ENCODE measurements around the gene HEATR5A.
A peak's percentile ranks its signal among the peaks of the same experiment; 100 is the strongest.
"Not testable (repeated sequence)": the region's sequence is repeated elsewhere in the genome, so short reads cannot be mapped to it uniquely, and the experiment has no call there.

The HEATR5A gene

DNA sequence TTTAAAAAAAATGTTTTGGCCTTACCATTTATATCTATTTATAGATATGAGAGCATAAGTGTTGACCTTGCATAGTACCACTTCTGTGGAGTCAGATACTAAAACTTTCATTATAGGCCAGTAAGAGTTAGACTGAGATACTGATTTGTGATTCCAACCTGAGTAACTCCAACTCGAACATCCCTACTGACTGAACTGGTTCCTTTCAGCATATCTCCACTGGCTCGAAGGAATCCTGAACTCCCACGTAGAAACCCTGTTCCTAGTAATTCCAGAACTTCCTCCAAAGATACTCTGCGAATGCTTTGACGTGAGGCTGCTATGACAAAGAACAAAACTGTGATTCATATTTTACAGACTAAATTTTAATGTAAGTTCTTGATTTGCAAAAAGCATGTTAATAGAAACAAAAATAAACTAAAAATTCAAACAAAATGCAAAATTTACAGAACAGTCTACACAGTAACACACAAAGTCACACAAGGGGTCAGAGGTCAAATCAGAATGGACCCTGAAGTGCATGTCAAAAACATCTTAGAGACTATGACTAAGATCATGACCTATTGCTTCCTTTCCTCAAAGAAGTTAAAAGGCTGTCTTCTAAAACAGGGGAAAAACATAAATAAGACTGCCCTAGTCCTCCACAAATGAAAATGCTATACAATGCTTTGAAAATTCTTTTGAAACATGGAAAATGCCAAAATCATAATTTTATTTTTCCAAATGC lies 31.5 kb downstream of the HEATR5A start:
- DNase-seq (ENCODE audit: low read depth), result no peak

GRCh38 chr14:31387091-31387490 lies 33.3 kb downstream of the HEATR5A start:
- DNase-seq (ENCODE audit: low read depth), result no peak

- DNase-seq (ENCODE audit: low read depth), result no peak
These were observed 34.1 kb downstream of the HEATR5A start for GRCh38 chr14:31386271-31386670.

DNA sequence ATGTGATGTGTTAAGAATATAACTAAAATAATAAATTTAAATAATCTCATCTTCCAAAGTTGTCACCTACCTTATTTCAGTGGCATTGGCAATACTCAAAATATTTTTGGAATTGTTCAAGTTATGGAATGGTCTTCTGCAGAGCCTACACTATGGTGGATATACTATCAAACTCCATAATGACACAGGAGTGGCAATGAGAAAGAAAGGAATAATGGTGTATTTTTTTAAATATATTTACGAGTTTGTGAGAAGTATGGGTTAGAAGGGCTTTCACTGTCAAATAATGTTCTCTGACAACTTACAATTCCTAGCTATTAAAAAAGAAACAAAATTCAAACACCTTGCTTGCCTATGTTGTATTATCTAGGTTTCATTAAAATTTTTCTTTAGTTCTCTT lies 38.1 kb downstream of the HEATR5A start:
- no peak for DNase-seq (ENCODE audit: low read depth)

- DNase-seq (ENCODE audit: low read depth), result no peak
These were observed 40.2 kb downstream of the HEATR5A start for GRCh38 chr14:31380106-31380505.

DNA sequence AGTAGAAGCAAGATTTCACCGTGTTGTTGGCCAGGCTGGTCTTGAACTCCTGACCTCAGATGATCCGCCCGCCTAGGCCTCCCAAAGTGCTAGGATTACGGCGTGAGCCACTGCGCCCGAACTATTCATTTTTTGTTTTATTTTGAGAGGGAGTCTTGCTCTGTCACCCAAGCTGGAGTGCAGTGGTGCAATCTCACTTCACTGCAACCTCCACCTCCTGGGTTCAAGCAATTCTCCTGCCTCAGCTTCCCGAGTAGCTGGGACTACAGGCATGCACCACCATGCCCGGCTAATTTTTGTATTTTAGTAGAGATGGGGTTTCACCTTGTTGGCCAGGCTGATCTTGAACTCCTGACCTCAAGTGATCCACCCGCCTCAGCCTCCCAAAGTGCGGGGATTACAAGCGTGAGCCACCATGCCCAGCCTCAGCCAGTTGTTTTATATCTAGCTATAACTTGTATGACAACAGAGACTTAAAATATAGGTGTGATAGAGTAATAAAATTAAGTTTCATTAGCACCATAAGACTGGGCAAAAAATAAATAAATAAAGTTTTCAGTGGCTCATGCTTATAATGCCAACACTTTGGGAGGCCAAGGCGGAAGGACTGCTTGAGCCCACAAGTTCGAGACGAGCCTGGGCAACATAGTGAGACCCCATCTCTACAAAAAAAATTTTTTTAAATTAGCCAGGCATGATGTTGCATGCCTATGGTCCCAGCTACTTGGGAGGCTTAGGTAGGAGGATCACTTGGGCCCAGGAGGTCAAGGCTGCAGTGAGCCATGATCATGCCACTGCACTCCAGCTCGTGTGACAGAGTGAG lies 41.0 kb downstream of the HEATR5A start:
- not testable (repeated sequence) for DNase-seq (ENCODE audit: low read depth)

DNA sequence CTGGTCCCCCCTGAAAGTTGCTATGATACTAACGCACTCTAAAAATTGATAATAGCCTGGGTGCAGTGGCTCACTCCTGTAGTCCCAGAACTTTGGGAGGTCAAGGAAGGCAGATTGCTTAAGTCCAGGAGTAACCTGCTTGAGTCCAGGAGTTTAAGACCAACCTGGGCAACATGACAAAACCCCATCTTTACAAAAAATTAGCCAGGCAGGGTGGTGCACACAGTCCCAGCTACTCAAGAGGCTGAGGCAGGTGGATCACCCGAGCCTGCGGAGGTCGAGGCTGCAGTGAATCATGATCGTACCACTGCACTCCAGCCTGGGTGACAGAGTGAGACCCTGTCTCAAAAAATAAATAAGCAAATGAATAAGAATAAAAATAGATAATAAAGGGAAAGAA lies 42.9 kb downstream of the HEATR5A start:
- no peak for DNase-seq (ENCODE audit: low read depth)

- no peak for DNase-seq (ENCODE audit: low read depth)
These were observed 48.7 kb downstream of the HEATR5A start for GRCh38 chr14:31371646-31372045.

DNA sequence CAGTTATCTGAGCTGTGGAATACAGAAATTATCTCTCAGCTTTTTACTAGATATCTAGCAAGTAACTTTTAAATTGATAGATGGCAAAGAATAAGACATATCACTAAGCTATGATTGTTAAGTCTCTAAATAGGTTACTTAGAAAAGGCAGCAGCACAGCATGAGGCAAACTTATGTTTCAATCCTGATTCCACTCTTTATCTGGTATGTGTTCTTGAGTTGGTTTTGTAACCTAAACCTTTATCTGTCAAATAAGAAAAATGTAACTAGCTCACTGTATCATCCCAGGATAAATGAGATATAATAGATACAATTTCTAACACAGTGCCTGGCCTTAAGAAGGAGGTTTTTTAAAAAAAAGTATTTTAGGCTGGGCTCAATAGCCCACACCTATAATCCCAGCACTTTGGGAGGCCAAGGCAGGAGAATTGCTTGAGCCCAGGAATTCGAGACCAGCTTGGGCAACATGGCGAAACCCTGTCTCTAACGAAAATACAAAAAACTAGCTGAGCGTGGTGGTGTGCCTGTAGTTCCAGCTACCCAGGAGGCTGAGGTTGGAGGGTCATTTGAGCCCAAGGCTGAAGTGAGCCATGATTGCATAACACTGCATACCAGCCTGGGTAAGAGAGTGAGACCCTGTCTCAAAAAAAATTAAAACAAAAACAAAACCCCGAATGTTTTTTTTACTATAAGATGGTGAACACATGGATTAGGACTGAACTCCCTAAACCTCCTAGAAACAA lies 56.8 kb downstream of the HEATR5A start:
- no peak for DNase-seq (ENCODE audit: low read depth)

GRCh38 chr14:31362746-31363145 lies 57.6 kb downstream of the HEATR5A start:
- DNase-seq (ENCODE audit: low read depth), result no peak

GRCh38 chr14:31361761-31362160 lies 58.6 kb downstream of the HEATR5A start:
- not testable (repeated sequence) for DNase-seq (ENCODE audit: low read depth)

DNA sequence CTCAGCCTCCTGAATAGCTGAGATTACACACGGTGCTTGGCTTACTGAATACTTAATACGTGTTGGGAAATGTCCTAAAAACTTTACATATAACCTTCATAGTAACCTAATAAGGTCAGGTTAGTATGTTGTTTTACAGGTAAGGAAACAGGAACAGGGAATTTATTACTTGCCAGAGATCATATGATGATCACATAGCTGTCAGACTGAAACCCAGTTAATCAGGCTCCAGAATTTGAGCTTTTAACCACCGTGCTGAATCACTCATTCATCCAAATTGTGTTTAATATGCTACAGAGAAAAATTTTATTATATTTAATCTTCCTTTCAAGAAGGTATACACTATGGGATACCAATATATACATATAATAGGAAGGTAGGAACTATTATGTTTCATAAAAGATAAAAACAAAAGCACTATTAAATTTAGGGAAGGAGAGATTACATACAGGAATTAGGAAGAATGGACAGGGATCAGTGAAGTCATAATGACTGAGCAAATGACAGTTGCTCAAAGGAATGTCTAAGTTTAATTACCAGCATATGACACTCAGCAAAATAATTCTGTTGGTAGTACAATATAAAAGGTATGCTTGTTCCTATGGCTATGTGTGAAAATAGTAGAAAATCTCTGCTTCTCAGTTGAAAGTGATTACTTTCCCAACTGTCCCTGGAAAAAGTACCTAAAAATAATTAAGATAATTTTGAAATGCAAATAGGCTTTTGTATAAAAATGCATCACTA lies 59.3 kb downstream of the HEATR5A start:
- DNase-seq (ENCODE audit: low read depth), result peak; percentile 33

- DNase-seq (ENCODE audit: low read depth), result no peak
These were observed 63.1 kb downstream of the HEATR5A start for GRCh38 chr14:31357279-31357678.

GRCh38 chr14:31346097-31346496 lies 74.3 kb downstream of the HEATR5A start:
- DNase-seq (ENCODE audit: low read depth), result no peak

- no peak for DNase-seq (ENCODE audit: low read depth)
These were observed 79.1 kb downstream of the HEATR5A start for GRCh38 chr14:31341280-31341679.

- peak; percentile 2 for DNase-seq (ENCODE audit: low read depth)
These were observed 79.9 kb downstream of the HEATR5A start for GRCh38 chr14:31340297-31341063.

- no peak for DNase-seq (ENCODE audit: low read depth)
These were observed 80.6 kb downstream of the HEATR5A start for GRCh38 chr14:31339743-31340142.

- DNase-seq (ENCODE audit: low read depth), result no peak
These were observed 83.0 kb downstream of the HEATR5A start for GRCh38 chr14:31337331-31337730.

GRCh38 chr14:31336646-31337045 lies 83.7 kb downstream of the HEATR5A start:
- DNase-seq (ENCODE audit: low read depth), result peak; percentile 82

- not testable (repeated sequence) for DNase-seq (ENCODE audit: low read depth)
These were observed 89.0 kb downstream of the HEATR5A start for GRCh38 chr14:31331395-31331794.

GRCh38 chr14:31329876-31330521 lies 90.4 kb downstream of the HEATR5A start:
- not testable (repeated sequence) for DNase-seq (ENCODE audit: low read depth)
